Suppressor macrophage treated with lipopolysaccharide for 1 hour (primary cell): Measurements from ENCODE around the gene FAM229A.

Source experiments
- DNase-seq, 3 donors: peaks; one replicate each; pipeline ENCODE4 v3.0.0-alpha.2; 2020 to 2022

FAM229A gene, protein sequence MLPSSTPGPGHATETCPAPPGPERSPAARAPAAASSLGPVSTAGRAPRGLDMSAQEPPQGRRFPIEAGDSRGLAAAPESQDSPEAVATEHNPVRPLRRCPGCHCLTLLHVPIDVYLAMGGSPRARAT

DNA sequence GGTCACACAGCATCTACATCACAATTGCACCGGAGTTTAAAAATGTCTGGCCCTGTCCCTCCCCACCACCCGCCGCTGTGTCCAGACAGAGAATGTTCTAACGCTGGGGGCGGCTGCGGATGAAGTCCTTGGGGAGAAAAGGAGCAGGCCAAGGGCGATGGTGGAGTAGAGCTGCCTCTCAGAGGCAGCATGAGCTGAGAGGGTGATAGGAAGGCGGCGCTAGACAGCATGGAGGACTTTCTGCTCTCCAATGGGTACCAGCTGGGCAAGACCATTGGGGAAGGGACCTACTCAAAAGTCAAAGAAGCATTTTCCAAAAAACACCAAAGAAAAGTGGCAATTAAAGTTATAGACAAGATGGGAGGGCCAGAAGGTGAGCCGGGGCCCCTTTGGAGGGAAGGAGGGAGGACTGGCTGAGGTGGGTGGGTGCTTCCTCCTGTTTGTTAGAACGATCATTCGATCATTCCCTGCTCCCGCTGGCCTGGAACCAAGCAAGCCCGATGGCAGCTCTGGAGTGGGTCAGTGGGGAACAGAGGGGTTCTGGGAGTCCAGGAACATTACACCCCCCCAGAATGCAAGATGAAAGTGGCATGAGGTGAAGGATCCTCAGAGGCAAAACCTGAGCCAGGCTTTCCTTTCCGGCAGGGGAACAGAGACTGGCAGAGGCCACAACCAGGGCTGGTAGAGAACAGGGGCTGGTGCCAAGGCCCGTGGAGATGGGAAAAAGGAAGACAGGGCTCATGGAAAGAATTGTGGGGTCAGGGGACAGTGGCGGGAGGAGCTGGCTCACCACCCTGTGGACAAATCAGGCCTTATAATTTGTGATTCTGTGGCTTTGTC lies at the start of gene FAM229A, which contains the start of gene TSSK3:
TSS of gene FAM229A (minus strand) at position 12 of the 840 bp plus-strand sequence. CDS start 394 bp downstream, outside the sequence.
TSS of gene TSSK3 (plus strand) at position 66 of the 840 bp plus-strand sequence. CDS start at position 229, 163 bp downstream.
- no peak for DNase-seq

- DNase-seq: no peak
Measured at GRCh38 chr1:32411261-32411660, 49.0 kb upstream of the FAM229A start.

GRCh38 chr1:32406629-32407111 lies 44.4 kb upstream of the FAM229A start:
- DNase-seq: no peak

DNA sequence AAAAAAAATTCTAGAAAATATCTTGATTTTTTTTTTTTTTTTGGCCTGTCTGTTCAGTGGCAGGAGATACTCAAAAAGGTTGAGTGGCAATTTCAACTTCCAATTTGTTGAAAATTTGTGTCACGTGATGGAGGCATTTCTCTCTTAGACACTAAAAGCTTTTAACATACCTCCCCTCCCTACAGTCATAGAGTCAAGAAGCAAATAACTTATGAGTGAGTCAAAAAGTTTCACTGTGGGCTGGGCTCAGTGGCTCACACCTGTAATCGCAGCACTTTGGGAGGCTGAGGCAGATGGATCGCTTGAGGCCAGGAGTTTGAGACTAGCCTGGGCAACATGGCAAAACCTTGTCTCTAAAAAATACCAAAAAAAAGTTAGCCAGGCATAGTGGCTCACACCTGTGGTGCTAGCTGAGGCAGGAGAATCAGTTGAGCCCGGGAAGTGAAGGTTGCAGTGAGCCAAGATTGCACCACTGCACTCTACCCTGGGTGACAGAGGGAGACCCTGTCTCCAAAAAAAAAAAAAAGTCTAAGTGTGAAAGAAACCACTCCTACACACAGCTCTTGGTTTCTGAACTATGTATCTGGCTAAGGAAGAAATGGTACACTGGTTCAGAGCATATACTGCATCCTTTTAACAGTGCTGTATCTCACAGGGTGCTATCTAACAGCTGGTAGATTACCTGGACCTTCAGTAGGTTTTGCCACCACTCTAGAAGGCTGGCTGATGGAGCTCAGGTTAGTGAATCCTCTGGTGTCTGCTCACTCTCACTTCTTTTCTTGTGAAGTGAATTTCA lies 43.6 kb upstream of the FAM229A start:
- no peak for DNase-seq

GRCh38 chr1:32404946-32405345 lies 42.7 kb upstream of the FAM229A start:
- DNase-seq: no peak

GRCh38 chr1:32400876-32401631 lies 38.8 kb upstream of the FAM229A start:
- peak; percentile 69 to 87 (median 79) for DNase-seq

- no peak for DNase-seq
Measured at GRCh38 chr1:32399843-32400242, 37.6 kb upstream of the FAM229A start.

DNA sequence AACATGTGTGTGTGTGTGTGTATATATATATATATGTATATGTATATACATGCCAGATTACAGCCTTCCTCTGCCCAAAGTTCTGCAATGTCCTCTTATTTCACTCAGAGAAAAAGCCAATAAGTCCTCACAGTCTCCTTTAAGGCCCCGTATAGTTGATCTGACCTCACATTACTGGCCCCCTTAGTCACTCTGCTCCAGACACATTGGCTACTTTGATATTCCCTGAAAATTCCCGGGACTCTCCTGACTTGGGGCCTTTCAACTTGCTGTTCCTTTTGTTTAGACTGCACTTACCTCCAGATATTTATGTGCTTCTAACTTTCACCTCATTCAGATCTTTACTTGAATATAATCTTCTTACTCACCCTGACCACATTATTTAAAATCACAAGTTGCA lies 36.1 kb upstream of the FAM229A start:
- DNase-seq: no peak

DNA sequence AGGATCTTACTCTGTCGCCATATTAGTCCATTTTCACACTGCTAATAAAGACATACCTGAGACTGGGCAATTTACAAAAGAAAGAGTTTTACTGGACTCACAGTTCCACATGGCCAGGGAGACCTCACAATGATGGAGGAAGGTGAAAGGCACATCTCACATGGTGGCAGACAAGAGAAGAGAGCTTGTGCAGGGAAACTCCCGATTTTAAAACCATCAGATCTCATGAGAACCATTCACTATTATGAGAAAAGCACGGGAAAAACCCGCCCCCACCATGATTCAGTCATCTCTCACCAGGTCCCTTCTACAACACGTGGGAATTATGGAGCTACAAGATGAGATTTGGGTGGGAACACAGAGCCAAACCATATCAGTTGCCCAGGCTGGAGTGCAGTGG lies 34.2 kb upstream of the FAM229A start:
- DNase-seq: peak; percentile 51 to 61 (median 58)

DNA sequence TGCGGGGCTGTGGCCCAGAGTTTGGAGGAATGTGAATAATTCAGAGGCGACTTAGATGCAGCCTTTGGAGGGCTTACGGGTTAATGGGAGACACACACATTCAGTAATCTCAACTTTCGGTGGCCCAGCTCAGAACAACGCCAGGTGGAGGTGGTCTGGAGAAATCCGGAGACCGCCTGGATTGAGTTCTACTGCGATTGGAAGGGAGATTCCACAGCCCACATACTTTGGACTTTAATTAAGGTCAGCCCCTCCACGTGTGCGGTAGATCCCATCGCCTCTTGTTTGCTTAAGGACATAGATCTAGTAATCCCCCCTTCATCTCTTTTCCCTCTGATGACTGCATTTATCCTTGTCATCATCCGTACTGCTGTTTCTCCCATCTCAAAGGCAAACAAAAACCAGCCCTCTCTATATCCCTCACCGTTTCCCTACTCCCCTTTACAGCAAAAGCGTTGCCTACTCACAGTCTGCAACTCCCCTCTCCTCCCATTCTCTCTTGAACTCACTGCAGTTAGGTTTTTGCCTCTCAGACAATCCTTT lies 32.7 kb upstream of the FAM229A start:
- DNase-seq: peak; percentile 24 to 47 (median 33)

- peak; percentile 99 for DNase-seq
Measured at GRCh38 chr1:32394141-32394889, 32.0 kb upstream of the FAM229A start, which contains the start of gene BSDC1. Gene BSDC1, minus strand, starts transcription at chr1:32394441. Its CDS starts 27 bp downstream, at chr1:32394414.

DNA sequence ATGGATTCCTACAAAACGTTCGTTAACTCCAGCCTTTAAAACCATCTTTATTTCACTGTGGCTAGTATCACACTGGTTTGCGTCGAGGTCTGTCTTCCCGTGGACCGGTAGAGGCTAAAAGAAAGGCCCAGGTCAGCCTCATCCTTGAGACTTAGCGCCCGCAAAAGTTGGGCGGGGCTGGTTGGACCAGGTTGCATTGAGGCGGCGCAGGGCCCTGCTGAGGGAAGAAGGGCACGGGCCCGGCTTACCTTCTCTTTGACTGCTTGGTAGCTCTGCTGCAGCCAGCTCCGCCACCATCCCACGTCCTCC lies 31.5 kb upstream of the FAM229A start:
- DNase-seq: peak; percentile 26 to 57 (median 35)

GRCh38 chr1:32393136-32393535 lies 30.9 kb upstream of the FAM229A start:
- DNase-seq: peak in 1 of 3 donors; percentile 44

- DNase-seq: peak in 2 of 3 donors; percentile 17 to 24
Measured at GRCh38 chr1:32392325-32392724, 30.0 kb upstream of the FAM229A start.

DNA sequence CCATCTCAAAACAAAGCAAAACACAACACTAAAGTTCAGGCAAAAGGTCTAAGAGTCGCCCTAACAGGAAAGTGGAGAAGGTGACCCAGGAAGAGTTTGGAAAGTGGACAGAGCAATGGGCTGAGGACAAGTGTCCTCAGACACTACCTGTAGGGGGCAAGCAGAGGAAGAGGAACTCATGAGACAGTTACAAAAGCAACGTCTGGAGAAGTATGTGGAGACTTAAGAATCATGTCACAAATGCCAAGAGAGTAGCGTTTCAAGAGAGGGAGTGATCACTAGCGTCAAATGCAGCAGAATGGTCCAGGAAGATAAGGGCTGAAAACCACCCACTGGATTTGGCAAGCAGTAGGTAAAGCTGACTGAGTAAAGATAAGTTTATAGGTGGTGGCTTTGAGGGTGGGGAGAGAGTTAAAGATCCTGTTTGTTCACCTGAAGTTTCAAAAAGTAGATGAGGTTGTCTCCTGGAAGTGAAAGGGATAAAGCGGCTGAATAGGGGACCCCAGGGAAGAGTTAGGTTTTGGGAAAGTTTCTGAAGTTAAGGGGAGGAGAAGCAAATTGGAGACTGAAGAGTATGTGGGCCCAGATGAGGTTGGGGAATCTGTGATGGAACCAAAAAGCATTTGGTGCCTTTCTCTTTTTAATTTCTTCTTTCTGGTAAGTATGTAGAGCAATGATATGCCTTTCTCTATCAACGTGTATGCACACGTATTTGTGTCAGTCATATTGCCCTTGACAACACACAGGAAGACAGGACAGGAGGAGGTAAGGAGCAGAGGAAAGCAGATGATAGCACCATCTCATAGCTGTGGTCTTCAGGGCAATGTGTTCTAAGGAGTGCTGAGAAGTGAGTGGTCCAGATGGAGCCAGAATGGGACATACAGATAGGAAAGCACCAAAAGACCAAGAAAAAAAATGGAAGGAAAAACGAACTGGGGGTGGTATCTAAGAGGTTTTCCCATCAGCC lies 28.9 kb upstream of the FAM229A start:
- no peak for DNase-seq

GRCh38 chr1:32388641-32389040 lies 26.4 kb upstream of the FAM229A start:
- no peak for DNase-seq

GRCh38 chr1:32386676-32387392 lies 24.5 kb upstream of the FAM229A start:
- DNase-seq: no peak

DNA sequence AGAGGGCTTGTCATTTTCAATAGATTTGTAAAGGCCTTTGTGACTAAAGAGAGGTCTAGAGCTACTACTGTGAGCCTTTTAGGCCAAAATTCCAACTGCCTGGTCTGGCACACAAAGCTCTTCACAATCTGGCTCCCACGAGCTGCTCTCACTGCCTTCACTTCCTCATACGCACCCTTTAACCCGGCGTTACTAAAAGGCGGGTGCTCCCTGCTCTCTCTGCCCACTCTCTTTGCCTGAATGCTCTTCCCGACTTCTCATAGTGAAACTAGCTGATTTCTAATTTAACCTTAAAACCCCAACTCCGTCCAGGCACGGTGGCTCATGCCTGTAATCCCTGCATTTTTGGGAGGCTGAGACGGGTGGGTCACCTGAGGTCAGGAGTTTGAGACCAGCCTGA lies 17.8 kb upstream of the FAM229A start:
- DNase-seq: no peak

GRCh38 chr1:32377541-32378220 lies 15.4 kb upstream of the FAM229A start:
- DNase-seq: peak in 2 of 3 donors; percentile 39 to 53
